H9 (cell line): ENCODE results near the gene ENG. TPM values are rescaled to one million over a fixed set of nuclear protein-coding genes. Genes with fewer than 3 reads are reported as not detected.

Experiments used
- DNase-seq: peaks from one replicate; pipeline ENCODE4 v3.0.0-alpha.2; 2017
- H2AFZ ChIP-seq: one replicate; pipeline ENCODE4 v1.6.1; 2013; ENCODE audit warnings: mild to moderate bottlenecking, low read length, control low read depth, moderate library complexity
- H2AK5ac ChIP-seq: 2 replicates; pipeline ENCODE4 v1.6.1; 2013; ENCODE audit warnings: low read length, control low read depth, mixed read lengths; ENCODE audit not compliant: insufficient read length
- H2BK120ac ChIP-seq: one replicate; pipeline ENCODE4 v1.6.1; 2013; ENCODE audit warnings: low read depth, mild to moderate bottlenecking, low read length, control low read depth, inconsistent platforms; ENCODE audit not compliant: poor library complexity, severe bottlenecking
- H2BK12ac ChIP-seq: 2 replicates; pipeline ENCODE4 v1.6.1; 2013; ENCODE audit warnings: low read length, control low read depth, mixed read lengths, low read depth; ENCODE audit not compliant: insufficient read length
- H2BK15ac ChIP-seq: 2 replicates; pipeline ENCODE4 v1.6.1; 2013; ENCODE audit warnings: low read depth, low read length, control low read depth
- H2BK20ac ChIP-seq: one replicate; pipeline ENCODE4 v1.6.1; 2013; ENCODE audit warnings: low read depth, mild to moderate bottlenecking, low read length, control low read depth, inconsistent platforms; ENCODE audit not compliant: poor library complexity, severe bottlenecking
- H2BK5ac ChIP-seq: 2 replicates; pipeline ENCODE4 v1.6.1; 2013; ENCODE audit warnings: low read length, control low read depth, mixed read lengths; ENCODE audit not compliant: insufficient read length
- H3K14ac ChIP-seq: 2 replicates; pipeline ENCODE4 v1.6.1; 2013; ENCODE audit warnings: low read length, control low read depth; ENCODE audit not compliant: insufficient read depth
- H3K18ac ChIP-seq: 2 replicates; pipeline ENCODE4 v1.6.1; 2013; ENCODE audit warnings: low read depth, mild to moderate bottlenecking, mixed read lengths, low read length, control low read depth; ENCODE audit not compliant: insufficient read length
- H3K23ac ChIP-seq: 2 replicates; pipeline ENCODE4 v1.6.1; 2013; ENCODE audit warnings: low read length, control low read depth, mixed read lengths, low read depth; ENCODE audit not compliant: insufficient read length
- H3K23me2 ChIP-seq: 2 replicates; pipeline ENCODE4 v1.6.1; 2013; ENCODE audit warnings: low read depth, mild to moderate bottlenecking, mixed read lengths, low read length, control low read depth; ENCODE audit not compliant: insufficient read length, poor library complexity, severe bottlenecking
- H3K27ac ChIP-seq: 2 replicates; pipeline ENCODE4 v1.5.1; 2013; ENCODE audit warnings: low read length, control low read depth, mixed read lengths, low read depth; ENCODE audit not compliant: insufficient read length
- H3K27me3 ChIP-seq: 2 replicates; pipeline ENCODE4 v1.6.1; 2013; ENCODE audit warnings: low read length, control low read depth, inconsistent platforms; ENCODE audit not compliant: insufficient read depth
- H3K4ac ChIP-seq: 2 replicates; pipeline ENCODE4 v1.6.1; 2013; ENCODE audit warnings: low read depth, mild to moderate bottlenecking, control low read depth, inconsistent platforms, low read length, moderate library complexity
- H3K4me1 ChIP-seq: 2 replicates; pipeline ENCODE4 v1.6.1; 2013; ENCODE audit warnings: low read length, control low read depth, inconsistent platforms; ENCODE audit not compliant: insufficient read depth
- H3K4me2 ChIP-seq: 2 replicates; pipeline ENCODE4 v1.6.1; 2013; ENCODE audit warnings: low read length, control low read depth, mixed read lengths; ENCODE audit not compliant: insufficient read length, insufficient read depth
- H3K56ac ChIP-seq: 2 replicates; pipeline ENCODE4 v1.6.1; 2013; ENCODE audit warnings: low read depth, mild to moderate bottlenecking, mixed read lengths, low read length, control low read depth; ENCODE audit not compliant: insufficient read length
- H3K79me1 ChIP-seq: 2 replicates; pipeline ENCODE4 v1.6.1; 2013; ENCODE audit warnings: low read depth, mild to moderate bottlenecking, moderate library complexity, low read length, control low read depth, inconsistent platforms; ENCODE audit not compliant: insufficient read depth, poor library complexity, severe bottlenecking
- H3K79me2 ChIP-seq: 2 replicates; pipeline ENCODE4 v1.6.1; 2013; ENCODE audit warnings: low read length, control low read depth, inconsistent platforms; ENCODE audit not compliant: insufficient read depth
- H3K9ac ChIP-seq: 2 replicates; pipeline ENCODE4 v1.6.1; 2013; ENCODE audit warnings: low read length, control low read depth, mixed read lengths; ENCODE audit not compliant: insufficient read length; ENCODE audit errors: extremely low read depth
- H3K9me3 ChIP-seq: one replicate; pipeline ENCODE4 v1.6.1; 2013; ENCODE audit warnings: low read depth, low read length, inconsistent platforms; ENCODE audit not compliant: control insufficient read depth
- H3T11ph ChIP-seq: one replicate; pipeline ENCODE4 v1.6.1; 2013; ENCODE audit warnings: mild to moderate bottlenecking, low read length, control low read depth, inconsistent platforms
- H4K20me1 ChIP-seq: one replicate; pipeline ENCODE4 v1.6.1; 2013; ENCODE audit not compliant: control insufficient read depth, insufficient read length, insufficient read depth
- H4K5ac ChIP-seq: 2 replicates; pipeline ENCODE4 v1.6.1; 2013; ENCODE audit warnings: low read depth, mild to moderate bottlenecking, mixed read lengths, low read length, control low read depth; ENCODE audit not compliant: insufficient read length
- H4K8ac ChIP-seq: replicated peaks from 2 replicates; pipeline ENCODE4 v1.6.1; 2013; ENCODE audit warnings: low read length, control low read depth, mixed read lengths, low read depth; ENCODE audit not compliant: insufficient read length
- H4K91ac ChIP-seq: 2 replicates; pipeline ENCODE4 v1.6.1; 2013; ENCODE audit warnings: low read depth, mild to moderate bottlenecking, moderate library complexity, mixed read lengths, low read length, control low read depth; ENCODE audit not compliant: insufficient read length
- H3K27ac Mint-ChIP-seq, 3 experiments: 2 replicates in 2 of 3; 3 replicates in 1 of 3; pipeline ENCODE4 v1.8.0; 2020 to 2021; ENCODE audit warnings: mixed read lengths in 3 of 3, mild to moderate bottlenecking in 1 of 3, moderate library complexity in 1 of 3
- H3K27me3 Mint-ChIP-seq: 2 replicates; pipeline ENCODE4 v1.8.0; 2021; ENCODE audit warnings: low read depth, mild to moderate bottlenecking, moderate library complexity, mixed read lengths
- H3K36me3 Mint-ChIP-seq, 3 experiments: 2 replicates in 2 of 3; 3 replicates in 1 of 3; pipeline ENCODE4 v1.8.0; 2020 to 2021; ENCODE audit warnings: low read depth in 3 of 3, mixed read lengths in 3 of 3; ENCODE audit not compliant: insufficient read depth in 1 of 3
- H3K4me1 Mint-ChIP-seq, 2 experiments: 2 replicates each; pipeline ENCODE4 v1.8.0; 2020; ENCODE audit warnings: mixed read lengths in 2 of 2
- H3K4me3 Mint-ChIP-seq, 2 experiments: 2 replicates in 1 of 2; 3 replicates in 1 of 2; pipeline ENCODE4 v1.8.0; 2020 to 2021; ENCODE audit warnings: mild to moderate bottlenecking in 2 of 2, mixed read lengths in 2 of 2, moderate library complexity in 1 of 2
- H3K9me3 Mint-ChIP-seq, 2 experiments: 2 replicates in 1 of 2; 3 replicates in 1 of 2; pipeline ENCODE4 v1.8.0; 2020; ENCODE audit warnings: mild to moderate bottlenecking in 2 of 2, mixed read lengths in 2 of 2, moderate library complexity in 1 of 2
- CTCF ChIP-seq: fragments of 200-600 bp; sonication (generic); conservative IDR thresholded peaks from 3 replicates; pipeline ENCODE4 v1.8.0; 2021; ENCODE audit warnings: antibody characterized with exemption, mild to moderate bottlenecking
- WGBS: extraction: QIAGEN DNeasy Blood & Tissue Kit; methylation state at CpG from one replicate; pipeline ENCODE4 v1.1.7; 2013; ENCODE audit warnings: missing lambda C conversion rate, low lambda C conversion rate, mixed read lengths; ENCODE audit not compliant: insufficient read length; ENCODE audit errors: extremely low coverage; 5-methylcytosine and 5-hydroxymethylcytosine counted together
- total RNA-seq: library from RNA; stranded (reverse); gene quantifications from 2 replicates; pipeline ENCODE4 v1.2.1, GENCODE V29; 2021

ENG gene
- total RNA-seq, 1 experiment from 2014 or later, result 2.1 TPM

- no peaks in the 10 kb centered on the region for H3K27me3 Mint-ChIP-seq
- no peaks in the 10 kb centered on the region for H4K20me1 ChIP-seq
- H3K36me3 Mint-ChIP-seq, result peaks cover 0 to 6% (median 0%) of the 10 kb centered on the region in 3 experiments; a peak in 3 of 7 replicates
Observed at GRCh38 chr9:127874301-127875221, 20.1 kb upstream of the ENG start.

More at GRCh38 chr9:127874301-127875221, 20.1 kb upstream of the ENG start:
- no peak for TF ChIP-seq CTCF
- no peaks in the 10 kb centered on the region for H3K9me3 ChIP-seq
- H3K27ac Mint-ChIP-seq, result no peak overlapping the region; a peak in 1 of 7 replicates
- H3K18ac ChIP-seq, result no peak overlapping the region
- H2AFZ ChIP-seq, result no peak overlapping the region
- no peak overlapping the region for H3K9ac ChIP-seq
- H2BK15ac ChIP-seq, result no peak overlapping the region
- no peak overlapping the region for H3K4me3 Mint-ChIP-seq
- H3K4me1 Mint-ChIP-seq, result peaks cover 2 to 15% of the 10 kb centered on the region in 2 experiments; a peak in 3 of 4 replicates
- H4K91ac ChIP-seq, result no peak overlapping the region
- H2BK12ac ChIP-seq, result no peak overlapping the region
- H4K5ac ChIP-seq, result no peak overlapping the region
- no peaks in the 10 kb centered on the region for H3K4me1 ChIP-seq
- no peak overlapping the region for H3K4ac ChIP-seq
- WGBS, result no CpG with 5 or more reads among the region's 19 CpGs
- H3K23me2 ChIP-seq, result peaks cover 12% of the 10 kb centered on the region
- H3T11ph ChIP-seq, result no peak overlapping the region
- no peak overlapping the region for H3K27ac ChIP-seq
- no peak overlapping the region for H3K56ac ChIP-seq
- H2BK5ac ChIP-seq, result no peak overlapping the region
- H3K79me2 ChIP-seq, result no peaks in the 10 kb centered on the region
- H2AK5ac ChIP-seq, result no peak overlapping the region
- H3K9me3 Mint-ChIP-seq, result no peaks in the 10 kb centered on the region
- no peak for DNase-seq
- H3K4me2 ChIP-seq, result no peak overlapping the region
- no peaks in the 10 kb centered on the region for H3K79me1 ChIP-seq
- H2BK20ac ChIP-seq, result no peak overlapping the region
- no peak overlapping the region for H2BK120ac ChIP-seq
- no peak overlapping the region; the same call in 1 of the 2 replicates for H3K14ac ChIP-seq
- no peak overlapping the region for H3K23ac ChIP-seq
- no peak overlapping the region for H4K8ac ChIP-seq
- no peaks in the 10 kb centered on the region for H3K27me3 ChIP-seq
